ENCODE results near the gene PLTP. TPM values are rescaled to one million over a fixed set of nuclear protein-coding genes. Genes with fewer than 3 reads are reported as not detected.

Gene PLTP
- total and polyA plus RNA-seq, 2 of the 13 experiments (the other 11 are each of a cell fraction or from before 2014, with no cell fraction given), result 16.9 to 28.6 TPM

DNA sequence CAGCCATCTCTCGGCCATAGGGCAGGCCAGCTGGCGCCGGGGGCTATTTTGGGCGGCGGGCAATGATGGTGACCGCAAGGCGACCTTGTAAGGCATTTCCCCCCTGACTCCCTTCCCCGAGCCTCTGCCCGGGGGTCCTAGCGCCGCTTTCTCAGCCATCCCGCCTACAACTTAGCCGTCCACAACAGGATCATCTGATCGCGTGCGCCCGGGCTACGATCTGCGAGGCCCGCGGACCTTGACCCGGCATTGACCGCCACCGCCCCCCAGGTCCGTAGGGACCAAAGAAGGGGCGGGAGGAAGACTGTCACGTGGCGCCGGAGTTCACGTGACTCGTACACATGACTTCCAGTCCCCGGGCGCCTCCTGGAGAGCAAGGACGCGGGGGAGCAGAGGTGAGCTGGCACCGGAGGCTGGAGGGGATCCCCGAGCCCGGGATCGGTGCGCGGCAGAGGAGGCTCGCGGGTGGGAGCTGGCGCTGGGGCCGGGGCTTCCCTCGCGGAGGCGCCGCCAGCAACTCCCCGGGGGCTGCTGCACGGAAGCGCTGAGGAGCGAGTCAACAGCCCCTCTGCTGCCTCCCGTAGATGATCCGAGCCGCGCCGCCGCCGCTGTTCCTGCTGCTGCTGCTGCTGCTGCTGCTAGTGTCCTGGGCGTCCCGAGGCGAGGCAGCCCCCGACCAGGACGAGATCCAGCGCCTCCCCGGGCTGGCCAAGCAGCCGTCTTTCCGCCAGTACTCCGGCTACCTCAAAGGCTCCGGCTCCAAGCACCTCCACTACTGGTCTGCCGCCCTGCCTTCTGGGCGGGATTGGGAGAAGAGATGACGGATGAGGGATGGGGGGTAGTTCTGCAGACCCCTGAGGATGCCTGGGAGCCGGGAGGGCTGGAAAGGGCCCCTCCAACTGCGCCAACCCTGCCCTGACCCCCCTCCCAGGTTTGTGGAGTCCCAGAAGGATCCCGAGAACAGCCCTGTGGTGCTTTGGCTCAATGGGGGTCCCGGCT, 20.7 kb downstream of the PLTP start, which contains the start of the genes CTSA and NEURL2 (continued):
- TF ChIP-seq, protein P1, sequence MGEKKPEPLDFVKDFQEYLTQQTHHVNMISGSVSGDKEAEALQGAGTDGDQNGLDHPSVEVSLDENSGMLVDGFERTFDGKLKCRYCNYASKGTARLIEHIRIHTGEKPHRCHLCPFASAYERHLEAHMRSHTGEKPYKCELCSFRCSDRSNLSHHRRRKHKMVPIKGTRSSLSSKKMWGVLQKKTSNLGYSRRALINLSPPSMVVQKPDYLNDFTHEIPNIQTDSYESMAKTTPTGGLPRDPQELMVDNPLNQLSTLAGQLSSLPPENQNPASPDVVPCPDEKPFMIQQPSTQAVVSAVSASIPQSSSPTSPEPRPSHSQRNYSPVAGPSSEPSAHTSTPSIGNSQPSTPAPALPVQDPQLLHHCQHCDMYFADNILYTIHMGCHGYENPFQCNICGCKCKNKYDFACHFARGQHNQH (CRISPR knock-in tag; IDR thresholded peaks at IDR 0.05), result peak; percentile 100
- TF ChIP-seq ZNF17 (CRISPR knock-in tag; IDR thresholded peaks at IDR 0.05) (peak; percentile 89), ARHGAP35 (CRISPR knock-in tag; IDR thresholded peaks at IDR 0.05; ENCODE audit: borderline replicate concordance) (peak; percentile 99), SP5 (CRISPR knock-in tag; IDR thresholded peaks at IDR 0.05; ENCODE audit: borderline replicate concordance, low read depth) (peak; percentile 99), CREB1 (IDR thresholded peaks at IDR 0.05) (peak; percentile 78), CREB1 (CRISPR knock-in tag; IDR thresholded peaks at IDR 0.05) (peak; percentile 49; the same call in 1 of the 2 replicates), KMT2B (CRISPR knock-in tag; IDR thresholded peaks at IDR 0.05) (peak; percentile 96), ZNF652 (CRISPR knock-in tag; IDR thresholded peaks at IDR 0.05; ENCODE audit: borderline replicate concordance, low read depth) (peak; percentile 41; the same call in 1 of the 2 replicates), ZNF460 (CRISPR knock-in tag; IDR thresholded peaks at IDR 0.05; ENCODE audit: borderline replicate concordance) (peak; percentile 87; the same call in 1 of the 2 replicates), ATRX (CRISPR knock-in tag; IDR thresholded peaks at IDR 0.05; ENCODE audit: borderline replicate concordance) (no peak), THYN1 (CRISPR knock-in tag; IDR thresholded peaks at IDR 0.05; ENCODE audit: borderline replicate concordance, low read depth) (peak; percentile 97; the same call in 1 of the 2 replicates), IRX3 (CRISPR knock-in tag; IDR thresholded peaks at IDR 0.05; ENCODE audit: borderline replicate concordance, low read depth) (peak; percentile 100), ZMYM3 (CRISPR knock-in tag; IDR thresholded peaks at IDR 0.05) (peak; percentile 98), ZSCAN21 (CRISPR knock-in tag; IDR thresholded peaks at IDR 0.05; ENCODE audit: borderline replicate concordance) (peak; percentile 98), RFXAP (CRISPR knock-in tag; IDR thresholded peaks at IDR 0.05; ENCODE audit: borderline replicate concordance) (peak; percentile 98; the same call in 1 of the 2 replicates), SRSF9 (IDR thresholded peaks at IDR 0.05; ENCODE audit: borderline replicate concordance, insufficient read depth, low read depth, low read length, poor library complexity, severe bottlenecking) (no peak)
- TF ChIP-seq, protein P2, sequence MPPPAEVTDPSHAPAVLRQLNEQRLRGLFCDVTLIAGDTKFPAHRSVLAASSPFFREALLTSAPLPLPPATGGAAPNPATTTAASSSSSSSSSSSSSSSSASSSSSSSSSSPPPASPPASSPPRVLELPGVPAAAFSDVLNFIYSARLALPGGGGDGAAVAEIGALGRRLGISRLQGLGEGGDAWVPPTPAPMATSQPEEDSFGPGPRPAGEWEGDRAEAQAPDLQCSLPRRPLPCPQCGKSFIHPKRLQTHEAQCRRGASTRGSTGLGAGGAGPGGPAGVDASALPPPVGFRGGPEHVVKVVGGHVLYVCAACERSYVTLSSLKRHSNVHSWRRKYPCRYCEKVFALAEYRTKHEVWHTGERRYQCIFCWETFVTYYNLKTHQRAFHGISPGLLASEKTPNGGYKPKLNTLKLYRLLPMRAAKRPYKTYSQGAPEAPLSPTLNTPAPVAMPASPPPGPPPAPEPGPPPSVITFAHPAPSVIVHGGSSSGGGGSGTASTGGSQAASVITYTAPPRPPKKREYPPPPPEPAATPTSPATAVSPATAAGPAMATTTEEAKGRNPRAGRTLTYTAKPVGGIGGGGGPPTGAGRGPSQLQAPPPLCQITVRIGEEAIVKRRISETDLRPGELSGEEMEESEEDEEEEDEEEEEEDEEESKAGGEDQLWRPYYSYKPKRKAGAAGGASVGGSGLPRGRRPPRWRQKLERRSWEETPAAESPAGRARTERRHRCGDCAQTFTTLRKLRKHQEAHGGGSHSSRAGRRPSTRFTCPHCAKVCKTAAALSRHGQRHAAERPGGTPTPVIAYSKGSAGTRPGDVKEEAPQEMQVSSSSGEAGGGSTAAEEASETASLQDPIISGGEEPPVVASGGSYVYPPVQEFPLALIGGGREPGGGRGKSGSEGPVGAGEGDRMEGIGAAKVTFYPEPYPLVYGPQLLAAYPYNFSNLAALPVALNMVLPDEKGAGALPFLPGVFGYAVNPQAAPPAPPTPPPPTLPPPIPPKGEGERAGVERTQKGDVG (CRISPR knock-in tag; IDR thresholded peaks at IDR 0.05; ENCODE audit: borderline replicate concordance), result peak; percentile 95
- TF ChIP-seq, protein P3, sequence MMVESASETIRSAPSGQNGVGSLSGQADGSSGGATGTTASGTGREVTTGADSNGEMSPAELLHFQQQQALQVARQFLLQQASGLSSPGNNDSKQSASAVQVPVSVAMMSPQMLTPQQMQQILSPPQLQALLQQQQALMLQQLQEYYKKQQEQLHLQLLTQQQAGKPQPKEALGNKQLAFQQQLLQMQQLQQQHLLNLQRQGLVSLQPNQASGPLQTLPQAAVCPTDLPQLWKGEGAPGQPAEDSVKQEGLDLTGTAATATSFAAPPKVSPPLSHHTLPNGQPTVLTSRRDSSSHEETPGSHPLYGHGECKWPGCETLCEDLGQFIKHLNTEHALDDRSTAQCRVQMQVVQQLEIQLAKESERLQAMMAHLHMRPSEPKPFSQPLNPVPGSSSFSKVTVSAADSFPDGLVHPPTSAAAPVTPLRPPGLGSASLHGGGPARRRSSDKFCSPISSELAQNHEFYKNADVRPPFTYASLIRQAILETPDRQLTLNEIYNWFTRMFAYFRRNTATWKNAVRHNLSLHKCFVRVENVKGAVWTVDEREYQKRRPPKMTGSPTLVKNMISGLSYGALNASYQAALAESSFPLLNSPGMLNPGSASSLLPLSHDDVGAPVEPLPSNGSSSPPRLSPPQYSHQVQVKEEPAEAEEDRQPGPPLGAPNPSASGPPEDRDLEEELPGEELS (CRISPR knock-in tag; IDR thresholded peaks at IDR 0.05), result peak; percentile 92
- TF ChIP-seq, protein P4, sequence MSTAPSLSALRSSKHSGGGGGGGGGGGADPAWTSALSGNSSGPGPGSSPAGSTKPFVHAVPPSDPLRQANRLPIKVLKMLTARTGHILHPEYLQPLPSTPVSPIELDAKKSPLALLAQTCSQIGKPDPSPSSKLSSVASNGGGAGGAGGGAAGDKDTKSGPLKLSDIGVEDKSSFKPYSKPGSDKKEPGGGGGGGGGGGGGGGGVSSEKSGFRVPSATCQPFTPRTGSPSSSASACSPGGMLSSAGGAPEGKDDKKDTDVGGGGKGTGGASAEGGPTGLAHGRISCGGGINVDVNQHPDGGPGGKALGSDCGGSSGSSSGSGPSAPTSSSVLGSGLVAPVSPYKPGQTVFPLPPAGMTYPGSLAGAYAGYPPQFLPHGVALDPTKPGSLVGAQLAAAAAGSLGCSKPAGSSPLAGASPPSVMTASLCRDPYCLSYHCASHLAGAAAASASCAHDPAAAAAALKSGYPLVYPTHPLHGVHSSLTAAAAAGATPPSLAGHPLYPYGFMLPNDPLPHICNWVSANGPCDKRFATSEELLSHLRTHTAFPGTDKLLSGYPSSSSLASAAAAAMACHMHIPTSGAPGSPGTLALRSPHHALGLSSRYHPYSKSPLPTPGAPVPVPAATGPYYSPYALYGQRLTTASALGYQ (CRISPR knock-in tag; IDR thresholded peaks at IDR 0.05), result peak; percentile 98

Measured in HepG2 (cell line).